Peyer's patch (tissue), 4 donors: ENCODE measurements around the gene COL20A1.

ENCODE experiments used
- CTCF ChIP-seq, 6 experiments: fragments of 450-650 bp in 4 of 6; fragments of 200-600 bp in 2 of 6; sonication (generic) in 1 of 6; IDR thresholded peaks; one replicate each; pipeline ENCODE4 v1.5.1; 2017 to 2019; ENCODE audit warnings: antibody characterized with exemption in 6 of 6, mild to moderate bottlenecking in 3 of 6, moderate library complexity in 1 of 6
- POLR2A ChIP-seq, 2 donors: fragments of 450-650 bp; IDR thresholded peaks; one replicate each; pipeline ENCODE4 v1.5.1; 2017; ENCODE audit warnings: antibody characterized with exemption in 2 of 2, mild to moderate bottlenecking in 2 of 2, moderate library complexity in 2 of 2

GRCh38 chr20:63249891-63250290 is 43.1 kb upstream of the COL20A1 start:
- no peak for TF ChIP-seq CTCF (IDR thresholded peaks at IDR 0.05)
- no peak for TF ChIP-seq POLR2A (IDR thresholded peaks at IDR 0.05)
